GM12878 (cell line): ENCODE results near the gene AMBP.

Experiments
- EZH2 ChIP-seq: IDR thresholded peaks from 2 replicates; pipeline ENCODE4 v1.6.1; 2012; ENCODE audit warnings: low read depth, mild to moderate bottlenecking, control low read depth, inconsistent platforms, low read length, borderline replicate concordance; ENCODE audit not compliant: control insufficient read depth
- TF ChIP-seq, protein P1 (sequence below), 3 experiments: IDR thresholded peaks in 2 of 3; conservative IDR thresholded peaks in 1 of 3; 2 replicates each; pipeline ENCODE4 v1.5.1; 2011; ENCODE audit warnings: low read depth in 3 of 3, low read length in 3 of 3, mild to moderate bottlenecking in 3 of 3, control low read depth in 2 of 3, moderate library complexity in 2 of 3, inconsistent platforms in 1 of 3, mixed read lengths in 1 of 3; ENCODE audit not compliant: control insufficient read depth in 2 of 3, insufficient read depth in 1 of 3; ENCODE audit errors: extremely low read depth in 1 of 3

DNA sequence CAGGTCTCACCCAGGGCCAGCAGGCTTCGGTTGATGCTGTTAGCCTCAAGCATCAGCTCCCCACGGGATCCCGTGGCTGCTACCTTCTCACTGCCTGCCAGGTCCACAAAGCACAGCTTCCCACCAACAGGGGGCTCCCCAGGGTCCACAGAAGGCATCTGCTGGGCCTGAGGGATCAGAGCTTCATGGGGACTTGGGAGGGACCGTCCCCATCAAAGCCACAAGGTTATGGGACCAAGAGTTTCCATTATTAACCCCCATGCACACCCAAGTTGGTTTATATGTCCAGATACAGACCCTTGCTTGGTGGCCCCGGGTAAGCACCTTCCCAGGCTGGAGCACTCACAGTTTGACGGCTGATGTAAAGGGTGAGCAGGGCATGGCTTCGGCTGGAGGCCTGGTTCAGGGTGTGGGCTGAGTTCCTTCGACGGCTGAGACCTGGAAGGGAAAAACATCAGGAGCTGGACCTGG is 18.0 kb upstream of the AMBP start:
- TF ChIP-seq, protein P1, sequence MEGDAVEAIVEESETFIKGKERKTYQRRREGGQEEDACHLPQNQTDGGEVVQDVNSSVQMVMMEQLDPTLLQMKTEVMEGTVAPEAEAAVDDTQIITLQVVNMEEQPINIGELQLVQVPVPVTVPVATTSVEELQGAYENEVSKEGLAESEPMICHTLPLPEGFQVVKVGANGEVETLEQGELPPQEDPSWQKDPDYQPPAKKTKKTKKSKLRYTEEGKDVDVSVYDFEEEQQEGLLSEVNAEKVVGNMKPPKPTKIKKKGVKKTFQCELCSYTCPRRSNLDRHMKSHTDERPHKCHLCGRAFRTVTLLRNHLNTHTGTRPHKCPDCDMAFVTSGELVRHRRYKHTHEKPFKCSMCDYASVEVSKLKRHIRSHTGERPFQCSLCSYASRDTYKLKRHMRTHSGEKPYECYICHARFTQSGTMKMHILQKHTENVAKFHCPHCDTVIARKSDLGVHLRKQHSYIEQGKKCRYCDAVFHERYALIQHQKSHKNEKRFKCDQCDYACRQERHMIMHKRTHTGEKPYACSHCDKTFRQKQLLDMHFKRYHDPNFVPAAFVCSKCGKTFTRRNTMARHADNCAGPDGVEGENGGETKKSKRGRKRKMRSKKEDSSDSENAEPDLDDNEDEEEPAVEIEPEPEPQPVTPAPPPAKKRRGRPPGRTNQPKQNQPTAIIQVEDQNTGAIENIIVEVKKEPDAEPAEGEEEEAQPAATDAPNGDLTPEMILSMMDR (IDR thresholded peaks at IDR 0.05 in 2 of 3, conservative IDR thresholded peaks at IDR 0.05 in 1 of 3; ENCODE audit: control insufficient read depth in 2 of 3, extremely low read depth in 1 of 3, insufficient read depth in 1 of 3, low read depth in 3 of 3, low read length in 3 of 3), result peak in 1 of 3 experiments; percentile 9; a peak in 1 of 6 replicates
- TF ChIP-seq EZH2, result no peak
